ENCODE measurements around the gene BRCA1. TPM values are rescaled to one million over a fixed set of nuclear protein-coding genes. Genes with fewer than 3 reads are reported as not detected.
A peak's percentile ranks its signal among the peaks of the same experiment; 100 is the strongest.
"Not testable (repeated sequence)": the region's sequence is repeated elsewhere in the genome, so short reads cannot be mapped to it uniquely, and the experiment has no call there.

Gene BRCA1
- total RNA-seq, 1 donor from 2014 or later = 7.8 TPM

DNA sequence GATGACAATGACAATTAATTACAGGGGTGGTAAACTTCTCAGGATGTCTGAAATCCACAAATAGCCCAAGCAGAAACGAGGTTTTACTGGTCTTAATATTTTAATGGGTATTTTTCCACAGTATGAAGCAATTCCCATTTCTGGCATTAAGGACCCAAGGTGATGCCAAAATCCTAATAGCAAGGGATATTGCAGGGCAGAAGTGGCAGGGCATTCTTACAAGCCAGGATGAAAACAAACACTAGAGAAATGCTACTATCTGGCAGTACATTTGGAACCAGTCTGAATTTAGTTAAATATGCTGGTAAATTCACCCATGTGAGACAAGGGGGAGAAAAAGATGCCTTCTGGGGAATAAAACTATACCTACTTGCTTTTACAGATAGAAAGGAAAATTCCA, 54.9 kb downstream of the BRCA1 start:
- ATAC-seq = peak; percentile 67
- peak; percentile 50 for DNase-seq (ENCODE audit: low spot score)

DNA sequence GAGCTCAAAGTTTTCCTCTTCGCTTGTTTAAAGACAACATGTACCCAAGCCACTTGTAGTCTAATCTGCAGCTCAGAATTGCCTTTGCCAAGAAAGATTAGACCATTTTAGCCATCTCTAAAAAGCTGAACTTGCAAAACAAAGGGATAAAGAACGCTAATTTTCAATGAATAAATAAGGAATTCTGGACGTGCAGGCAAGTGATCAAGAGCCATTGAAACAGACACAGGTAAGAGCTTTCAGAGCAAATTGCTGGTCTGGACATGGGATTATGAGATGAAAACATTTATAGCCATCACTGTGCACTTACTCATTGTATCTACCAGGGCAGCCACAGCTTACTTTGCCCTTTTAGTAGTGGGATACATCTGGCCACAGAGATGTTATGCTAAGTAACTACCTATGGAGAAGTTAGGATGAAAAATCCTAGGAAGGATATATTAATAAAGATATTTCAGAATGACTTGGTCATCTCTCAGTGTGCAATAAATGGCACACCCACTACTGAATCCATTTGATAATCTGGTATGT, 55.7 kb downstream of the BRCA1 start:
- peak; percentile 63 for ATAC-seq
- DNase-seq (ENCODE audit: low spot score) = no peak

DNA sequence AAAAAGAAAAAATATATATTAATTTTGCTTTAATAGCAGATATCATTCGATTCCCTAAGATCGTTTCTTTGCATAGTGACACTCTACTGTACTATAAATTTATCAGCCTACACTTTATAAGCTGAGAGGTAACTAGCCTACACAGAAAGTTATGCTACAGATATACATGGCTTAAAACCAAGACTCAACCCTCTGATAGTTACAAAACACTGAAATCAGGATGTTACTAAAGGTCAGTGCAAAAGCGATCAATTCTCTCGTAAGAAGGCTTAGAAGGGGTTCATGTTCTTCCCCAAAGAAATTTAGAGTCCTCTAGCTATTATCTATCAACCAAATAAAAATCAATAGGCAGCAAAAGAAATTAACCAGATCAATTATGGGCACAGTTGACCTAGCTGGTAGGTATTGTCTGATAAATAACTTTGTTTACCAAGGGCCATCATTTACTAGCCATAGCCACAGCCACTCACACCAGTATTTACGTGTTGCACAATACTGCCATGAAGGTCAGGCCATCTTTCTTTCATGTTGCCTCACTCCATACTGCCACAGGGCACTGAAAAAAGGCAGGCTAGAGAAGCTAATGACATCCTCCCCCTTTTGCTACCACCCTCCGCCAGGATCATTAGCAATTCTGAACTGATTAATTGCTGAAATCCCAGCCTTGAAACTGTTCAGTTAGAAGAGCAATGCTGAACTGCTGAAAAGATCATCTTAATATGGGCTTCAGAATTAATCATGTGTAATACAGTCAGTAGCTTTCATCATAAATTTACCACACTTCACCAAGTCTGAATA, 56.4 kb downstream of the BRCA1 start:
- peak; percentile 80 for ATAC-seq
- peak; percentile 80 for DNase-seq (ENCODE audit: low spot score)

DNA sequence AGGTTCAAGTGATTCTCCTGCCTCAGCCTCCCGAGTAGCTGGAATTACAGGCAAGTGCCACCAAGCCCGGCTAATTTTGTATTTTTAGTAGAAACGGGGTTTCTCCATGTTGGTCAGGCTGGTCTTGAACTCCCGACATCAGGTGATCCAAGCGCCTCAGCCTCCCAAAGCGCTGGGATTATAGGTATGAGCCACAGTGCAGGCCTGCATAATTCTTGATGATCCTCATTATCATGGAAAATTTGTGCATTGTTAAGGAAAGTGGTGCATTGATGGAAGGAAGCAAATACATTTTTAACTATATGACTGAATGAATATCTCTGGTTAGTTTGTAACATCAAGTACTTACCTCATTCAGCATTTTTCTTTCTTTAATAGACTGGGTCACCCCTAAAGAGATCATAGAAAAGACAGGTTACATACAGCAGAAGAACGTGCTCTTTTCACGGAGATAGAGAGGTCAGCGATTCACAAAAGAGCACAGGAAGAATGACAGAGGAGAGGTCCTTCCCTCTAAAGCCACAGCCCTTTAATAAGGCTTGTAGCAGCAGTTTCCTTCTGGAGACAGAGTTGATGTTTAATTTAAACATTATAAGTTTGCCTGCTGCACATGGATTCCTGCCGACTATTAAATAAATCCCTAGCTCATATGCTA, 62.1 kb downstream of the BRCA1 start:
- DNase-seq (ENCODE audit: low spot score) = no peak
- ATAC-seq = no peak

DNA sequence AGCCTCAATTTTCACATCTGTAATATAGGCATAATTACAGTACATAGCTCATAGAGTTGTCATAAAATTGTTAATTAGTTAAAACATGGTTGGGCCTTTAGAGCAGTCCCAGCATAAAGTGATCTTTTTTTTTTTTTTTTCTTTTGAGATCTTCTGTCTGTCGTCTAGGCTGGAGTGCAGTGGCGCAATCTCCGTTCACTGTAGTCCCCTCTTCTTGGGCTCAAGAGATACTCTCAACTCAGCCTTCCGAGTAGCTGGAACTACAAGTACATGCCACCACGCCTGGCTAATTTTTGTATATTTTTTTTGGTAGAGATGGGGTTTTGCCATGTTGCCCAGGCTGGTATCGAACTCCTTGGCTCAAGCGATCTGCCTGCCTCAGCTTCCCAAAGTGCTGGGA, 69.1 kb downstream of the BRCA1 start:
- DNase-seq (ENCODE audit: low spot score) (no peak), ATAC-seq (no peak)

DNA sequence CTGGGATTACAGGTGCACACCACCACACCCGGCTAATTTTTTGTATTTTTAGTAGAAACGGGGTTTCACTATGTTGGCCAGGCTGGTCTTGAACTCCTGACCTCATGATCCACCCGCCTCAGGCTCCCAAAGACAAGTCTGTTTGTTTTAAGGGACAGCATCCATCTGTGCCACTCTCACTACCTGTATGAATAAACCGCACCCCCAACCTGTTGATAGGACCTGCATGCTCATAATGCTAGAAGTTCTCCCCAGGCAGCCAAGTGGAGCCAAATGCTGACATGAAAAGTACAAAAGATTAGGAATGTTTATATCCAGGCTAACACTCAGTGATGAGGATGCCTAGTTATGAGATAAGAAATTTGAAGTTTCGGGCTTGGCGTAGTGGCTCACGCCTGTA, 72.2 kb downstream of the BRCA1 start:
- not testable (repeated sequence) for DNase-seq (ENCODE audit: low spot score); ATAC-seq

DNA sequence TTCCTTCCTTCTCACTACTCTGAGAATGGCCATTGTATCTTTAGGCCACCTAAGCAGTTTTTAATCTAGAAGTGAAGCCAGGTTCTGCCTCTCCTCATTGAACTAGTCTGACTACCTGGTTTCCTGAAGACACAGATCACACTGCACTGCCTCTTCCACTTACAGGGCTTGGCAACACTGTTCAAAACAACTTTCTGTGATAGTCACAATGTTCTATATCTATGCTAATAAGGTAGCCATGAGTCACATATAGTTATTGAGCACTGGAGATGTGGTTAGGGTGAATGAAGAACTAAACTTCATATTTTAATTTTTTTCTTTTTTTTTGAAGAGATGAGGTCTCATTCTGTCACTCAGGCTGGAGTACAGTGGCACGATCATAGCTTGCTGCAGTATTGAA, 73.2 kb downstream of the BRCA1 start:
- no peak for DNase-seq (ENCODE audit: low spot score)

DNA sequence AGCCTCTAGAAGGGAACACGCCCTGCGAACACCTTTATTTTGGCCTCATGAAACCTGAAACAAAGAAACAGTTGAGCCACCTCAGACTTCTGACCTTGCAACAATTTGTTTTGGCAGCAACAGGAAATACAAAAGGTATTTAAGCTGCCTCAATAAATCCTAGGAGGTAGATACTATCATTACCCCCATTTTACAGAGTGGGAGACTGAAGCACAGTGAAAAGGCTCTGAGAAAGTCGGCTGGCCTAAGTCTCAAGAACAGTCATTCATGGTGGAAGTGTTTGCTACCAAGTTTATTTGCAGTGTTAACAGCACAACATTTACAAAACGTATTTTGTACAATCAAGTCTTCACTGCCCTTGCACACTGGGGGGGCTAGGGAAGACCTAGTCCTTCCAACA, 81.1 kb downstream of the BRCA1 start:
- no peak for DNase-seq (ENCODE audit: low spot score)
- no peak for ATAC-seq

More for the DNA sequence above, 73.2 kb downstream of the BRCA1 start:
- no peak for ATAC-seq

DNA sequence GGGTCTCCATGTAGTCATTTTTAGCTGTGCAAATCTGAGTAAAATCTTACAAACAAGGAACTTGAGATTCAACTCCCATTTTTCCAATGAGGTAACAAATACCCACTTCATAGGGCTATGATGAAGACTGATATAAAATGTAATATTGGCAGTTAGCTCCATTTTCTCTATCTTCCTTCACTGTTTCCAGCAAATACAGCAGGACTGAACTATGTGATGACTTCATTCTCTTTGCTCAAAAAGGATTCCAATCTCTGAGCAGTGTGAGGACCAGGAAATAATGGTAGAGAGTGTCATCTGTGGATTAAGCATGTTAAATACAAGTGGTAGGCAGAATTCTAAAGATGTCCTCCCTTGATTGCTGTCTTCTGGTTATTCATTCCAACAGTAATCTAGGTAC, 81.9 kb downstream of the BRCA1 start:
- no peak for ATAC-seq

DNA sequence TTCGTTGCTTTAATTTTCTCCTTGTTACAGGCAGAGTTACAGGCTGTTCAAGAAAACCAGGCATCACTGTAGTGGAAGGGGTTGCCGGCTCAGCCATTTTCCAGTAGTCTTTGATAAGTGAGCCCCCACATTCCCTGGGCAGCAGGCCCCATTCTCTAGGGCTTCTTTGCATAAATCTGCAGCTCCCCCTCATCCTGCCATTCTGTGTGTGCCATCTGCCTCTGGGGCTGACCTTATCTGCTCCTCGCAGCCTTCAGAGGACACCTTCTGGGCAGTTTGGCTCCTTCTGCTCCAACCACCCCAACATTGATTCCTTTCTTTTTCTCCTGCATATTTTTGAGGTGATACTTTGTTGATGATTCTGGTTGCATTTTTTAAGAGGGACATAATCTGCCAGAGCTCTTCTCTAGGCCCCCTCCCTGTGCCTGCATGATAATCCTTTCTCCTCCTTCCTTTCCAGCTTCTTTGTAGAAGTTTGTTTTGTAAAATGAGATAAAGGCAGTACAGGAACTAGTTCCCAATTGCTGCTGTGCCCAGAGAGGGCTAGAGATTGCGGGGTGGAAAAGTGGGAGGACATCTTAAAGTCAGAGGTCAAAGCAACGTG, 83.0 kb downstream of the BRCA1 start:
- ATAC-seq (no peak), DNase-seq (ENCODE audit: low spot score) (no peak)

More for the DNA sequence above, 81.9 kb downstream of the BRCA1 start:
- no peak for DNase-seq (ENCODE audit: low spot score)

DNA sequence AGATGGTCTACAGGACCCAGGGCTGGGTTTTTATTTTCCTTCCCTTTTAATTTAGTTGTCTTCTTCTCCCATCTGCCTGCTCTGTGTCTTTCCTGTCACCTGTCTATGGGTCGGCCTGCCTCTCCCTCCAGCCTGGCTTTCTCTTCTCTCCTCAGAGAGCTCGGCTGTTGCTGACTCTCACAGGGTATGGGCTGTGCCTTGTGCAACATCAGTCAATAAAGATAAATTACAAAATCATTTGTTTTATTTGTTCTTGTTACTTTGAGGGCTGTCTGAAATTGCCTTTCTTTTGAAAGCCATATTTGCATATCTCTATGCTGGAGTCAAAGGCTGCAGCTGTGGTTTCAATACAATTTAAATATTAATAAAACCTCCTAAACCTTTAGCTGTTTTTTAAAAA, 84.5 kb downstream of the BRCA1 start:
- ATAC-seq (peak; percentile 93), DNase-seq (ENCODE audit: low spot score) (peak; percentile 75)

DNA sequence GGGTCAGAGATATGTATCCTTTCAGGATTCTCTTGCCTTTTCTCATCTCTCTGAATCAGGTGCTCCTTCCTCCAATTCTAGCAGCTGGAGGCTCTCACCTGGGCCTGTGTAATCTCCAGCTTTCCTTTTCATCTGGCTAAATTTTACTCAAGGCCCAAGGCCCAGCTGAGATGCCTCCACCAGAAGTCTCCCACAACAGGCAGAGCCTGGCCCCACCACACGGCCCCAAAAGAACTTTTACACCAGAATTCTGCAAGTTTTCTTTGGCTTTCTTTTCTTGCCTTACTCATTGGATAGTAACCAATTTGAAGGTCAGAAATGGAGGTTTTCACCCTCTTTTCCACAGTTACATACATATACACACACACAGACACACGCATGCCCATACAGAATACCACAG, 85.5 kb downstream of the BRCA1 start:
- no peak for DNase-seq (ENCODE audit: low spot score)
- ATAC-seq = no peak

DNA sequence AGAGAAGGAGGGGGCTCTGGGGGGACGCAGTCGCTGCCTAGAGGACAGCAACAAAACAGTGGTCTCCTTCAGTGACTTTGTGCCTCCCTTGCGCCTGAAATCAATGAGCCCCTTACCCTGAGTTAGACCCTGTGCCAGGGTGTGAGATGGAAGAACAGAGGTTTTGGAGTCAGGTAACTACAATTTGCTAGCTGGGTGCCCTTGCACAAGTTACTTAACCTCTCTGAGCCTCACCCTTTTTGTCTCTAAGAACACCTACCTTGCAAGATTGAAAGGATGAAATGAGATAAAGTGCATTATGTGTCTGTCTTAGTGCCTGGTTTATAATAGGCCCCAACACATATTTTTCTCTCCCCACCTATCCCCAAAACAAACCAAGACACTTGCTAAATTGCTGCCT, 90.3 kb downstream of the BRCA1 start:
- no peak for DNase-seq (ENCODE audit: low spot score)
- no peak for ATAC-seq

DNA sequence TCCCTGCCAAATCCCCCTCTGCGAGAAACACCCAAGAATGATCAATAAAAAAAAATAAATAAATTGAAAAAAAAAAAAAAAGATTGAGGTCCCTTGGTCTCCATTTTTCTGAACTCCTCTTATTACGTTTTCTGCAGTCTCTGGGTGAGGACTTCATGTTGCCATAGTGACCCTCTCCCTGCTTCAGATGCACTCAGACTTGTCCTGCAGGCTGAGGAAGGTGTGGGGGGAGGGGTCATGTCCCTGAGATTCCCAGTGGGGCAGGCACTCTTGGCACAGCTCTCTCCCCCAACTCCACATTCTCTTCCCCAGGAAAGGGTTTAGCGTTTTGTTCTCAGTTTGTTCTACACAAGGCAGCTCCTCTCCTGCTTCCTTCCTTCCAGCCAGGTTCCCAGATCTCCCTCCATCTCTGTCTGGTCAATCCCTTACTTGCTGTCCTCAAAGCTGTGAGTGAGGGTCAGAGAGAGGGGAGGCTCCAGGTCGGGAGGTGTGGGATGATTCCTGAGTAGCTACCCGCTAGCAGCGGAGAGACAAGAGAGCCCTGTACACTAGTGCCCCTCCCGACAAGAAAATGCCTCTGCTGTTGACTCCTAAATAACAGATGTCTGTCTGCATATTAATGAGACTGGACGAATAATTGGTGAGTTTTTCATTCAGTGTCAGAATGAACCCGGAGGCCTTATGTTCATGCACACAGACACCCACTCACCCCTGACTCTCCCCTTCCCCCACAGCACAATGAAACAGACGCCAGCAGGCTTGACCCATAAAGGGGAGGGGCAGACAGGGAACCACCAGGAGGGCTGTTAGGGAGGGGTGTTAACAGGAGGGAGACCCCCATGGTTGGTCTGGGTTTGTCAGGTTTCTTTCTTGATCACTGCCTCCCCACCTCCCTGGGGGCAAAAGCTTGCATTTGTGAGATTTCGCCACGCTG, 90.9 kb downstream of the BRCA1 start:
- DNase-seq (ENCODE audit: low spot score) (no peak), ATAC-seq (no peak)

DNA sequence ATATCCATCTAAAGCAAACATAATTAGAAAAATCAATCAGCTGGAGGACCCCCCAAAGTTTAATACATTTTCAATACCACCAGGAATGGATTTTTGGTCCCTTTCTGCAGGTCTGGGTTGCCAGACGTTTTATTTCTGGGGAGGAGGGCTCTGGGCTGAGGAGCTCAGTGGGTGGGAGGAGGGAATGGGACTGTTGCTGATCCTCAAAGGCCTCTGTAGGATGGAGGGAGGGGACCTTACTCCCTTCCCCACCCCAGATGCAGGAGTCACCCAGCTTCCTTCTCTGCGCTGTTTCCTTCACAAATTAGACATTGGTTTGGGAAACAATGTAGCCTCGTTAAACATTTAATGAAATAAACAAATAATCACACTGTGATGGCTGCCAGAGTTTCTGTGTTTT, 93.5 kb downstream of the BRCA1 start:
- no peak for ATAC-seq
- DNase-seq (ENCODE audit: low spot score) = no peak

DNA sequence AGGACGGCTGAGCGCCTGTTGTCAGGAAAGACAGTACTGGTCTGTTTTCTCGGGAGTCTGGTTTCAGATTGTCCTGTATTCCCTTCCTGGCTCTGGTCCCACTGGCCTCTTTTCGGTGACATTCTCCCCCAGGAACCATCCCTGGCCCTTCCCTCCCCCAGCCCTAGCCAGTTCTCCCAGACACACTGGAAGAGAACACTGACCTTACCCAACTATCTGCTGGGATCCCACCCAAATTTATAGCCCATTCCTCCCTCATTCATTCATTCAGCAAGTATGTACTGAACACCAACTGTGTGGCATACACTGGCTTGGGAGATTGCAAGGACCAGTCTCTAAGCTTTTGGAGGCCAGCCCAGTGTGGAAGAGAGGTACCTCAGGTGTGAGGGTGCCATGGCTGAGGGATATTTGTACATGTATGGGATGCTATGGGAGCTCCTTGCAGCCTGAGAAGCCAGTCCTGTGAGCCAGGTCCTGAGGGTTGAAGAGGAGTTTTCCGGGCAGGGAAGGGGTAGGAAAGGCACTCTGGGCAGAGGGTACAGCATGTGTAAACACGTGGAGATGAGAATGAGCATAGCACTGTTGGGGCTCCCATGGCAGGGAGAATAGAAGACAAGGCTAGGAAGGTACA, 94.9 kb downstream of the BRCA1 start:
- DNase-seq (ENCODE audit: low spot score) (no peak), ATAC-seq (peak; percentile 34)

DNA sequence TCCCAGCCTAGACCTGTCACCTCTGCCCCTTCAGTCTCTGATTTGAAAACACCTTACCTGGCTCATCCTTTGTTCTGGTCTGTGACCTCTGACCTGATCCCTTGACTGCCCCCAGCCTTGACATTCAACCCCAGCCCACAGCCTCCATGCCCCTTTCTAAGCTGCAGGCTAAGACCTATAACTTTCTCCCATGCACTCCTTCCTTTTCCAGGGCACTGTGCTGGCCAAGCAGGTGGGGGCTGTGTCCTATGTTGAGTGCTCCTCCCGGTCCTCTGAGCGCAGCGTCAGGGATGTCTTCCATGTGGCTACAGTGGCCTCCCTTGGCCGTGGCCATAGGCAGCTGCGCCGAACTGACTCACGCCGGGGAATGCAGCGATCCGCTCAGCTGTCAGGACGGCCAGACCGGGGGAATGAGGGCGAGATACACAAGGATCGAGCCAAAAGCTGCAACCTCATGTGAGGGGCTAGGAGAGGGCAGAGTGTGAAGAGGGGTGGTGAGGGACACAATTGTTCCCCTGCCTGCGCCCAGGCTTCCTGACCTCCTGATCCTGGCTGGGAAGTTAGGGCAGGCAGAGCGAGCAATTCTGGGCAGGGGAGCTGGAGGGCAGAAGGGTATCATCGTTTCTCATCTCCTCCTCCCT, 96.8 kb downstream of the BRCA1 start:
- ATAC-seq = no peak
- DNase-seq (ENCODE audit: low spot score) = no peak

DNA sequence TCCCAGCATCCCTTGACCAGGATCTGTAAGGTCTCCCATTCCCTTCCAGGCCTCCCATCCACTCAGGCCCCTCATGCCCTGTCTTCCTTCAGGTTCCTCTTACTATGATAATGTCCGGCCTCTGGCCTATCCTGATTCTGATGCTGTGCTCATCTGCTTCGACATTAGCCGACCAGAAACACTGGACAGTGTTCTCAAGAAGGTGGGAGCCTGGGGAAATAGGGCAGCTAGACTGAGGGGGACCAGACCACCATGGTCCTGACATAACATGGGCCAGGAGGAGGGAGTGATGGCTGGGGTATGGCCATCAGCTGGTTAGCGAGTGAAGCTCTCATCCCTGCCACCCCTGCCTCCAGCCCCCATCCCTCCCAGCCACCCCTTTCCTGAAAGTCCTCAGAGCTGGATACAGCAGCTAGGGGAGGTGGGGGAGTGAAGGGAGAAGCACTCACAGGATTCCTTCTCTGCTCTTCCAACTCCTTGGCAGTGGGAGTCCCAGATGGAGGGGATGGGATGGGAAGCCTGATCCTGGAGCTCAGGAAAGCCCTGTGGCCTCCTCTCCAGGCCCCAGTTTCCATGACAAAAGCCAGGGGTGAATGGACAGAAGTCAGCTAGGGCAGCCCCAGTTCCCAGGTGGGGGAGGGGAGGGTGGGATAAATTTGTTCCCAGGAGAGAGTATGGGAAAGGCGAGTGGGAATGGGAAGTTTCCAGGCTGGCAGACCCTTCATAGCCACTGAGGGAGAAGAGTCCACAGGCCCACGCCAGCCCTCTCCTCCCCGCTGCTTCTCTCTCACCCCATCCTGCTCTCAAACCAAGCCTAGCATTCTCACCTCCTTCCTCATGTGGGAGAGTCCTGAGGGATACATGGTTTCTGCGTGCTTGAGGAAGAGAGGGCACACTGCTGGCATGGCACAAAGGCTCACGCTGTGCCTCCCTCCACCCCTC, 97.8 kb downstream of the BRCA1 start:
- ATAC-seq (no peak), DNase-seq (ENCODE audit: low spot score) (no peak)

DNA sequence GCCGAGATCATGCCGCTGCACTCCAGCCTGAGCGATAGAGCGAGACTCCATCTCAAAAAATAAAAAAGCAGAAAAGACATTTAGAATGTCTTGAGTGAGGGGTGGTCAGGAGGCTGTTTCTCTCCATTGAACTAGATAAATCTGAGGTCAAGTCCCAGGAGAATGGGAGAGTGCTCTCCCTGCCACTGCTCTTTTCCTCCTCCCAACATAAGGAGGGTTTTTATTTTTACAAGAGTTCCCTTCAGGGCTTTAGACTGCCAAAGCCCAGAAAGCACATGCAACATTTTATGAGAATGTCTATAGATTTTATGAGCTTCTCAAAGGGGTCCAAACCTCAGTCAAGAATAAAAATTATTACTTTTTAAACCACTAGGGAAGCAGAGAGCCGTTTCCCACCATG, 98.6 kb downstream of the BRCA1 start:
- DNase-seq (ENCODE audit: low spot score) (no peak), ATAC-seq (no peak)

Measured in left lobe of liver (tissue), 2 donors.